ENCODE results near the gene MYO1B. TPM values are rescaled to one million over a fixed set of nuclear protein-coding genes. Genes with fewer than 3 reads are reported as not detected.

The MYO1B gene
- total and polyA plus RNA-seq, 5 donors from 2014 or later = not detected

DNA sequence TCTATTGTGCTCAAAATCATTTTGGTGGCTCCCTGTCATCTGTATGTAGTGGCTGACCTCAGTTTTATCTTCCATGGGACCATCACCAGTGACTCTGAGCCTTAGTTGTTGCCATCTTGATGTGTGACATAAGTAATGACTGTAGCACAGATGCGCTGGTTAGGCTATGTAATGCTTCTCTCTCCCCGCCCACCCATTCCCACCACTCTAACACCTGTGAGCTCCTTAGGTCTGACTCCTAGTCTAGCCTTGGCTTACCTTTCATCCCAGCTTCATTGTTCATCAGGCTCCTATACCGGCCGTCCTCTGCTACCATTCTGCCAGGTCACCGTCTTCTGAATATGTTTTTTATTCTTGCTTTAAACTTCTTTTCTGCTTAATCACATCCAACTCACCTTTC lies 17.2 kb downstream of the MYO1B start:
- ATAC-seq (ENCODE audit: low read depth in 2 of 2) (no peak), DNase-seq (no peak)
- H3K36me3 Mint-ChIP-seq = no peaks in the 10 kb centered on the region
- no peaks in the 10 kb centered on the region for H3K9me3 Mint-ChIP-seq
- H3K27me3 Mint-ChIP-seq = peaks cover 30% of the 10 kb centered on the region
- H3K27ac Mint-ChIP-seq = no peak overlapping the region
- no peak overlapping the region for H3K27ac ChIP-seq (ENCODE audit: insufficient read depth, low read length, poor library complexity, severe bottlenecking)
- no peaks in the 10 kb centered on the region for H3K36me3 ChIP-seq (ENCODE audit: control insufficient read depth, insufficient read depth, low read length)
- no peaks in the 10 kb centered on the region for H3K4me1 ChIP-seq (ENCODE audit: control insufficient read depth, insufficient read depth, low read length, poor library complexity, severe bottlenecking)
- no peak overlapping the region for H3K4me3 ChIP-seq (ENCODE audit: low read depth, low read length)
- peaks cover 2% of the 10 kb centered on the region for H3K27me3 ChIP-seq (ENCODE audit: control insufficient read depth, insufficient read depth, low read length)
- H3K9me3 ChIP-seq (ENCODE audit: control insufficient read depth in 2 of 2, low read length in 2 of 2) = no peaks in the 10 kb centered on the region
- H3K4me1 Mint-ChIP-seq = no peaks in the 10 kb centered on the region
- H3K4me3 Mint-ChIP-seq = no peak overlapping the region

DNA sequence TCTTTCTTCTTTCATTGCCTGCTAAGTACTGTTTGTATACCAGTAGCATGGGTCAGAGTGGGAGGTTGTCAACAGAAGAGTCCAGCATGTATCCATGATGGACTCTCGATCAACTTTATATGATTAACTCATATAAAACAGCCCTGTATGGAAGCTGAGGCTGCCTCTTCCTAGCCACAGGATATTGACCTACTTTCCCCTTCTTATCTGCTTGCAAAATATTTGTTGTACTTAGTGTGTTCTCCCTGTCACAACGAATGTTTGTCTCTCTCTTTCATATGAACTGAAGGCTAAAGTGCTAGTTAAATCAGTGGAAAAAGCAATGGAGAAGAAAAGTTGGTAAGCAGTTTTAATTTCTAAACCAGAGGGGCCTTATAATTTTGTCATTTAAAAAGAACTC lies 17.8 kb downstream of the MYO1B start:
- Histone ChIP-seq H3K36me3 (ENCODE audit: control insufficient read depth, insufficient read depth, low read length) (no peaks in the 10 kb centered on the region), H3K4me1 (ENCODE audit: control insufficient read depth, insufficient read depth, low read length, poor library complexity, severe bottlenecking) (no peaks in the 10 kb centered on the region), H3K27ac (ENCODE audit: insufficient read depth, low read length, poor library complexity, severe bottlenecking) (no peak overlapping the region), H3K9me3 (ENCODE audit: control insufficient read depth in 2 of 2, low read length in 2 of 2) (no peaks in the 10 kb centered on the region), H3K4me3 (ENCODE audit: low read depth, low read length) (no peak overlapping the region), H3K27me3 (ENCODE audit: control insufficient read depth, insufficient read depth, low read length) (peaks cover 2% of the 10 kb centered on the region)
- Mint-ChIP-seq H3K27ac (no peak overlapping the region), H3K4me1 (no peaks in the 10 kb centered on the region), H3K27me3 (peaks cover 28% of the 10 kb centered on the region), H3K4me3 (no peak overlapping the region), H3K36me3 (no peaks in the 10 kb centered on the region), H3K9me3 (no peaks in the 10 kb centered on the region)
- DNase-seq = no peak
- ATAC-seq (ENCODE audit: low read depth in 2 of 2) = no peak

DNA sequence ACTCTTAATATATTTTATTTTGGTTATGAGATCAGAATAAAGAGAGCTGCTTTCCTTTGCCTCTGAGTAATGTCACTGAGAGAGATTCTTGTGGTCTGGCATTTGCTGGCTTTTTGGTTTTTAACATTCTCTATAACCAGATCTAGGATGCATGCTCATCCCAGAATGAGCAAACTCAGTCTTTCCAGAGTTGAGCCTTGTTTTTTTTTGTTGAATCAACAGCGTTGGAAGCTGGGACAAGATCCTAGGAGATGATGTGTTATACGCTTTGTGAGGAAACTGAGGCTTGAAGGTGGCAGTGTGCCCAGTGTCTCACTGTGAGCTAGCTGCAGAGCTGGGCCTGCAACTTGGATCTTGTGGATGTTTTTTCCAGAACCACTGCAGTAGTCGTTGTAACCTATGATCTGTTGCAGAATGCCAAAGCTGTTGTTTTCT lies 19.5 kb downstream of the MYO1B start:
- Mint-ChIP-seq H3K9me3 (no peaks in the 10 kb centered on the region), H3K4me3 (no peak overlapping the region), H3K27ac (no peak overlapping the region), H3K27me3 (peaks cover 37% of the 10 kb centered on the region), H3K36me3 (no peaks in the 10 kb centered on the region), H3K4me1 (no peaks in the 10 kb centered on the region)
- H3K27ac ChIP-seq (ENCODE audit: insufficient read depth, low read length, poor library complexity, severe bottlenecking) = no peak overlapping the region
- H3K4me3 ChIP-seq (ENCODE audit: low read depth, low read length) = no peak overlapping the region
- no peaks in the 10 kb centered on the region for H3K27me3 ChIP-seq (ENCODE audit: control insufficient read depth, insufficient read depth, low read length)
- DNase-seq (no peak), ATAC-seq (ENCODE audit: low read depth in 2 of 2) (no peak)
- H3K4me1 ChIP-seq (ENCODE audit: control insufficient read depth, insufficient read depth, low read length, poor library complexity, severe bottlenecking) = no peaks in the 10 kb centered on the region
- H3K36me3 ChIP-seq (ENCODE audit: control insufficient read depth, insufficient read depth, low read length) = no peaks in the 10 kb centered on the region
- no peaks in the 10 kb centered on the region for H3K9me3 ChIP-seq (ENCODE audit: control insufficient read depth in 2 of 2, low read length in 2 of 2)

DNA sequence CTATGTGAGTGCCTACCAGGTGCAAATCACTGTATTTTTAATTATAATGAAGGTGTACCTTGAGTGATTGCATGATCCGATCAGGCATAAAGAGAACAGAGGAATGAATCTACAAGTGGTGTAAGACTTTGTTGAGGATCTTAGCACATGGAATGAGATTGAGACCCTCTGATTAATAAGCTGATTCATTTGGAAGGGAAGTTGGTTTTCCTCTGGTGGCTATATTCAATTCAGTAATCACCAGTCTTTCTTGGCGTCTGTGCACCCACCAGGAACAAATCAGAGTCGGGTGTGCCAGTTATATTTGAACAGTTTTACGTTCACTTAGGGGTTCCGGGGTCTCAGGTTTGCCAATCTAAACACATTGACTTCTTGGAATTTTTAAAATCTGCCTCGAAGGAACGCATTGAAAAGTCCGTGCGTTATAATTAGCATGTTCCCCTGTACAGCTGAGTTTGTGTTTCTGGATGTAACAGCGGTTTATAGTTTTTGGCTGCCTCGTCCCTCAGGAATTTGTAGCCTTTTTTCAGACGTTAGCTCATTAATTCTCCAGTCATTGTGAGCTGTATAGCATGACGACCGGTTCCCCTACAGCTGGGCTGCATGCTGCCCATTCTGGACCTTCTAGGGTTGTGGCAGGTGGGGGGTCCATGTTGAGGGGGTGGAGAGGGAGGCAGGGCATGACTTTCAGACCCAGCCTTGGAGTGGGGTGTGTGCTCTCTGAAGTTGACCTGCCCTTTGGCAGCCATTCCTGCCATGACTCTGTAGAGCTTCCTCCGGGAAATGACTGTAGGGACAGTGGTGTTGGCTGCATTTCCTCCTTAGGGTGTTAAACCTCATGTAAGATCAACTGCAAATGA lies 20.3 kb downstream of the MYO1B start:
- H3K27ac Mint-ChIP-seq = no peak overlapping the region
- no peaks in the 10 kb centered on the region for H3K4me1 ChIP-seq (ENCODE audit: control insufficient read depth, insufficient read depth, low read length, poor library complexity, severe bottlenecking)
- H3K4me3 Mint-ChIP-seq = no peak overlapping the region
- H3K9me3 Mint-ChIP-seq = no peaks in the 10 kb centered on the region
- no peaks in the 10 kb centered on the region for H3K4me1 Mint-ChIP-seq
- no peak for ATAC-seq (ENCODE audit: low read depth in 2 of 2)
- peaks cover 38% of the 10 kb centered on the region for H3K27me3 Mint-ChIP-seq
- no peaks in the 10 kb centered on the region for H3K36me3 ChIP-seq (ENCODE audit: control insufficient read depth, insufficient read depth, low read length)
- H3K4me3 ChIP-seq (ENCODE audit: low read depth, low read length) = no peak overlapping the region
- no peaks in the 10 kb centered on the region for H3K27me3 ChIP-seq (ENCODE audit: control insufficient read depth, insufficient read depth, low read length)
- H3K36me3 Mint-ChIP-seq = no peaks in the 10 kb centered on the region
- DNase-seq = no peak
- H3K27ac ChIP-seq (ENCODE audit: insufficient read depth, low read length, poor library complexity, severe bottlenecking) = no peak overlapping the region
- no peaks in the 10 kb centered on the region for H3K9me3 ChIP-seq (ENCODE audit: control insufficient read depth in 2 of 2, low read length in 2 of 2)

DNA sequence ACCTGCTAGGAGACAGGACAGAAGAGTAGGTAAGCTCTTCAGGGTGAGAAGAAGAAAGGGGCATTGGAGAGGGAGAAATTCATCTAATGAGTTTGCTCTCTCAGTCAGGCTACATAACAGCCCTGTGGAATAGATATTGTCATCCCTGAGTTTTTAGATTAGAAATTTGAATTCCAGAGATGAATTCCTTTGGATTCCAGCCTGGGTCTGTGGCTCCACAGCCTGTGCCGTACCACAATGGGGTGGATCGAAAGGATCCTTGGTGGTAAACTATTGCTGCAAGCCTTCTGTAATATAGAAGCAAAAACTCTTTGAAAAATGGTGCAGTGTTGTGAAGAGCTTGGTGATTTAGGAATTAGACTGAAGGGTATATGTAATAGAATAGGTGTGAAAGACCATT lies 21.0 kb downstream of the MYO1B start:
- H3K4me1 Mint-ChIP-seq = no peaks in the 10 kb centered on the region

DNA sequence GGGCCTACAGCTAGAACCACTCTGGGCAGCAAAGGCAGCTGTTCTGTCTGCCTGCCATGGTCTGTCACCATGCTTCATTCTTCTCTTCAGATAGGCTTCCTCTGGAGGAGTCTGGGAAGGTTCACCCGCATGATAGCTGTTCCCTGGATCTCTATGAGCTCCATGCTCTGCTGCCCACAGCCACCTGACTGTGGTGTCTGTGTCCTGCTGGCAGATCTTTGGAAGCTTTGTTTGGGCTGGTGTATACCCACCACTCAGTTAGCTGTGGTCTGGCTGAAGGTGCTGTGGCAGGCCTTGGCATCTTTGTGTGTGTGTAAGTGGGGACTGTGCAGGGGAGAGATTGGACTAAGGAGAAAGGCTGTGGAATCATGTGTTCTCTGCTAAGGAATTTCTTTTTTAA lies 23.4 kb downstream of the MYO1B start:
- Histone ChIP-seq H3K27ac (ENCODE audit: insufficient read depth, low read length, poor library complexity, severe bottlenecking) (no peak overlapping the region), H3K27me3 (ENCODE audit: control insufficient read depth, insufficient read depth, low read length) (no peaks in the 10 kb centered on the region), H3K4me1 (ENCODE audit: control insufficient read depth, insufficient read depth, low read length, poor library complexity, severe bottlenecking) (no peaks in the 10 kb centered on the region), H3K4me3 (ENCODE audit: low read depth, low read length) (no peak overlapping the region), H3K9me3 (ENCODE audit: control insufficient read depth in 2 of 2, low read length in 2 of 2) (no peaks in the 10 kb centered on the region), H3K36me3 (ENCODE audit: control insufficient read depth, insufficient read depth, low read length) (no peaks in the 10 kb centered on the region)
- H3K27me3 Mint-ChIP-seq = peaks cover 32% of the 10 kb centered on the region
- H3K27ac Mint-ChIP-seq = no peak overlapping the region
- no peaks in the 10 kb centered on the region for H3K9me3 Mint-ChIP-seq
- no peaks in the 10 kb centered on the region for H3K4me1 Mint-ChIP-seq
- DNase-seq = no peak
- H3K4me3 Mint-ChIP-seq = no peak overlapping the region
- no peak for ATAC-seq (ENCODE audit: low read depth in 2 of 2)
- H3K36me3 Mint-ChIP-seq = no peaks in the 10 kb centered on the region

More for the DNA sequence above, 21.0 kb downstream of the MYO1B start:
- Histone ChIP-seq H3K27me3 (ENCODE audit: control insufficient read depth, insufficient read depth, low read length) (no peaks in the 10 kb centered on the region), H3K27ac (ENCODE audit: insufficient read depth, low read length, poor library complexity, severe bottlenecking) (no peak overlapping the region), H3K4me1 (ENCODE audit: control insufficient read depth, insufficient read depth, low read length, poor library complexity, severe bottlenecking) (no peaks in the 10 kb centered on the region), H3K36me3 (ENCODE audit: control insufficient read depth, insufficient read depth, low read length) (no peaks in the 10 kb centered on the region), H3K4me3 (ENCODE audit: low read depth, low read length) (no peak overlapping the region), H3K9me3 (ENCODE audit: control insufficient read depth in 2 of 2, low read length in 2 of 2) (no peaks in the 10 kb centered on the region)
- peaks cover 38% of the 10 kb centered on the region for H3K27me3 Mint-ChIP-seq
- no peak overlapping the region for H3K4me3 Mint-ChIP-seq
- no peak overlapping the region for H3K27ac Mint-ChIP-seq
- no peaks in the 10 kb centered on the region for H3K36me3 Mint-ChIP-seq
- no peaks in the 10 kb centered on the region for H3K9me3 Mint-ChIP-seq
- DNase-seq (no peak), ATAC-seq (ENCODE audit: low read depth in 2 of 2) (no peak)

DNA sequence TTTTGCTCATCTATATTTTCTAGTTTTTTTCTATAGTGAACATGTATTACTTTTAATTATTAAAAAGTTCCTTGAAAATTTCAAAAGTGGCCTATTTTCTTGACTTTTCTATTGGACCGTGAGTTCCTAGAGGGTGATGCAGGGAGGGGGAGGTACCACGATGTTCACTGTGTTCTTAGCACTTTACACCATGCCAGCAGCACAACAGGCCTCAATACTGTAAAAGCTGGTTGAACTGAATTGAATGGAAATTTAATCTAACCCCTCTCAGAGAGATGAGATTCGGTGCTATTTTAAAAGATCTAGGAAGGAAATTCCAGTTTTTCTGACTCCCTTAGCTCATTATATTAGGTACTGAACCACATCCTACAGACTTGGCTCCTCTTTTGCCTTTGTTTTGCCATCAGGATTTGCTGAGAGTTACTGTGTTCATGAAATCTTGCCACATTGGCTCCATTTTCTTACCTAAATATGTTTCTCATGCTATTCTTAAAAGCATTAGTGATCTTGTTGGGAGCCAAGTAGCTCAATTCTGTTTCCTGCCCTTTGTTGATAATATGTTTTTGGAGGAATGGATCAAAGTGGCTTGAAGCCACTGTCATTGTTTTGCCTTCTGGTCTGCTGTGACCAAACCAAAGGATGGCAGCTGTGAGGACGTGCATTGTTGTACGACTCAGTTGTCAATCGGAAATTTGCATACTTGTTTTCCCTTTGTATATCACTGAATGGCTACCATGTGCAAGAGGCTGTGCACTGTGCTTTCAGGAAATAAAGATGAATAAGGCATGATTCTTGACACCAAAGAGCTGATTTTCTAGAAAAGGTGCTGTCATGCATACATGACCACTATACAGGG lies 25.3 kb downstream of the MYO1B start:
- H3K4me1 Mint-ChIP-seq = no peaks in the 10 kb centered on the region
- H3K27ac ChIP-seq (ENCODE audit: insufficient read depth, low read length, poor library complexity, severe bottlenecking) = no peak overlapping the region

More for the DNA sequence above, 25.3 kb downstream of the MYO1B start:
- no peak overlapping the region for H3K27ac Mint-ChIP-seq
- Histone ChIP-seq H3K4me3 (ENCODE audit: low read depth, low read length) (no peak overlapping the region), H3K27me3 (ENCODE audit: control insufficient read depth, insufficient read depth, low read length) (no peaks in the 10 kb centered on the region), H3K4me1 (ENCODE audit: control insufficient read depth, insufficient read depth, low read length, poor library complexity, severe bottlenecking) (no peaks in the 10 kb centered on the region), H3K36me3 (ENCODE audit: control insufficient read depth, insufficient read depth, low read length) (no peaks in the 10 kb centered on the region), H3K9me3 (ENCODE audit: control insufficient read depth in 2 of 2, low read length in 2 of 2) (no peaks in the 10 kb centered on the region)
- H3K27me3 Mint-ChIP-seq = peaks cover 41% of the 10 kb centered on the region
- ATAC-seq (ENCODE audit: low read depth in 2 of 2) (no peak), DNase-seq (no peak)
- no peak overlapping the region for H3K4me3 Mint-ChIP-seq
- H3K9me3 Mint-ChIP-seq = no peaks in the 10 kb centered on the region
- no peaks in the 10 kb centered on the region for H3K36me3 Mint-ChIP-seq

All from CD4-positive, CD25-positive, alpha-beta regulatory T cell (primary cell).